ENCODE data around the gene OGFR. TPM values are rescaled to one million over a fixed set of nuclear protein-coding genes. Genes with fewer than 3 reads are reported as not detected.

Gene OGFR
- total and polyA plus RNA-seq, 2 experiments from 2014 or later: 9.9 to 52.2 TPM

DNA sequence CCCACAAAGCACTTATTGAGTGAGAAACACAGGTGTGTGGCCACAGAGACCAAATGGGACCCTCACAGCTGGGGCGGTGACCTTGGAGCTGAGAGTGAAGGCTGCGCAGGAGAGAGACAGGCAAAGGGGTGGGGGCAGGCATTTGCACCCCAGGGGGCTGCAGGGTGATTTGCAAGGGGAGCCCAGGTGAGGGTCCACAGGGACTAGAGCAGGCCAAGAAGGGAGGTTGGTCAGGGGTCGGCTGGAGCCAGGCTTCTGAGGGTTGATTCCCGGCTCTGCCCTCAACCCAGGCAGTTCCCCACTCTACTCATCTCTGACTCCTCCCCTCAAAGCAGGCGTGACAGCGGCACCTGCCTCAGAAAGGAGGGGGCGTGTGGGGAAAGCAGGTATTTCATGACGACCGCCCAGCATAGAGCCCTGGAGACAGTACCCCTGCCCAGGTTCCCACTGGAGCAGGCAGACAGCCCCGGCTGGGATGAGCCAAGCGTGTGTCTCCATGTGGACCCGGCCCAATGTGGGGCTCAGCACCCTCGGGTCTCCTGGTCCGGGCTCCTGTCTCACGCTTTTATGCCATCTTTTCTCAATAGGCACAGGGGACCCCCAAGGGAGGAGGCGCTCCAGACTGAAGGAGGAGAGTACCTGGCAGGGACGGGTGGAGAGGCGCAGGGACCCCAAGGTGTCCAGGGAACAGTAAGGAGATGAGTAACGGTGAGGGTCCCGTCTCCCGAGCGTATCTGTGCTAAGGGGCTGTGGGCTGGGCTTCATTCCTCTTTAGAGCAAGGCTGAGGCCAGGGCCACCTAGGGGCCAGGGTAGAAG, 11.5 kb upstream of the OGFR start:
- peak overlapping the region; percentile 75; the same call in 1 of the 2 replicates for H3K9ac ChIP-seq
- DNase-seq: no peak
- H2AFZ ChIP-seq: no peak overlapping the region
- in situ Hi-C loops (cut with MboI): loop anchor here (25.0 kb wide), 1 partner anchor 281 kb away; no protein-coding TSS in a partner anchor
- H4K20me1 ChIP-seq (ENCODE audit: insufficient read depth): peaks cover 4% of the 10 kb centered on the region; the same call in 1 of the 2 replicates
- no peaks in the 10 kb centered on the region for H3K9me2 ChIP-seq (ENCODE audit: insufficient read depth)
- H3K27ac ChIP-seq: no peak overlapping the region
- no peaks in the 10 kb centered on the region for H3K9me3 ChIP-seq (ENCODE audit: low read depth)
- WGBS, 2 experiments (ENCODE audit: low coverage in 1 of 2, low lambda C conversion rate in 2 of 2, missing lambda C conversion rate in 2 of 2): 79% methylated on average over 22 of the region's 22 CpGs
- H3K4me3 ChIP-seq: no peak overlapping the region
- no peaks in the 10 kb centered on the region for H3K27me3 ChIP-seq (replicated peaks; ENCODE audit: insufficient read depth)
- no peaks in the 10 kb centered on the region for H3K36me3 ChIP-seq (ENCODE audit: low read depth)
- H3K4me1 ChIP-seq (ENCODE audit: insufficient read depth): peaks cover 14% of the 10 kb centered on the region; the same call in 1 of the 2 replicates
- TF ChIP-seq EZH2 (IDR thresholded peaks at IDR 0.05; ENCODE audit: insufficient read depth, poor library complexity, severe bottlenecking) (no peak), EZH2phosphoT487 (IDR thresholded peaks at IDR 0.05; ENCODE audit: insufficient read depth, low read depth) (no peak)
- peak overlapping the region; percentile 76 for H3K4me2 ChIP-seq (ENCODE audit: unreplicated experiment)
- H3K79me2 ChIP-seq (ENCODE audit: insufficient read depth): peaks cover 9% of the 10 kb centered on the region
- peaks cover 16% of the 10 kb centered on the region for H3F3A ChIP-seq (ENCODE audit: insufficient read depth)

DNA sequence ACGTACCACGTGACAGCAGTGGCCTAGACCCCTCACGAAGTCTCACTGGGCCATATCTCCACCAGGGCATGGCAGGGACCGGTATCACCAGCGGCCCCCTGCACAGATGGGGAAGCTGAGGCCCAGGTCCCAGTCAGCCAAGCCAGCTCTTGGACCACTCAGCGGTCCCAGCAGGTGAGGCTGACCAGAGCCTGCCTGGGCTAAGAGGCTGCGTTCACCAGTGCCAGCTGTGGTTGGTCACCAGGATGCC, 11.0 kb upstream of the OGFR start:
- H3K27ac ChIP-seq: peak overlapping the region; percentile 61
- DNase-seq: no peak

DNA sequence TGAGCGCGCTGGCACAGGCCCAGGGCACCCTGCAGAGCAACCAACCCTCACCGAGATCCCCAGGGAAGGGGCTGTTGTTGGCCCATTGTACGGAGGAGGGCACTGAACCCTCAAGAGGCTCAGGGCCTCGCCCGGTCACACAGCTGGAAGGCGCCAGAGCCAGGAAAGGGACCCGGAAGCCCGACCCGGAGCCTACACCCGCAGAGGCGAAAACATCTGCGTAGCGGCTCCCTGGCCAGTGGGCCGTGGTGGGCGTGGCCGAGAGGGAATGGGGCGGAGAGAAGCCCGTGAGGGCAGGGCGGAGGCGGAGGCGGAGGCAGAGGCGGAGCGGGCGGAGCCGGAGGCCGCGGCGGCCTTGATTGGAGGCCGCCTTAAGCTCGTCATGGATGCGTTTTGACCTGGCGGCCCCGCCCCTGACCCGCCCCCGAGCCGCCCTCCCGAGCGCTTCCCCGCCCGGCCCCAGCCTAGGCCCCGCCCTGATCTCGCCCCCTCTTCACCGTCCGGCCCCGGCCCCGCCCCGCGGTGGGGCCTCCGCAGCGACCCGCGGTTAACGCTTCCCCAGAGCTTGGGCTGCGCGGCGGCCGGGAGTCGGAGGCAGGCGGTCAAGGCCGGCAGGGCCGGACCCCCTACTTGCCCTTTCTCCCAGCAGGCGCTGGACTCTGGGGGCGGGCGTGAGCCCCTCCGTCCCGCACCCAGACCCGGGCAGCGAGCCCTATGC, 10.5 kb upstream of the OGFR start:
- Histone ChIP-seq H3K4me2 (ENCODE audit: unreplicated experiment) (peak overlapping the region; percentile 90), H3K4me3 (peak overlapping the region; percentile 78), H2AFZ (peak overlapping the region; percentile 91), H3F3A (ENCODE audit: insufficient read depth) (peaks cover 16% of the 10 kb centered on the region), H3K9me2 (ENCODE audit: insufficient read depth) (no peaks in the 10 kb centered on the region), H3K9ac (peak overlapping the region; percentile 78), H3K27ac (peak overlapping the region; percentile 67), H4K20me1 (ENCODE audit: insufficient read depth) (peaks cover 4% of the 10 kb centered on the region; the same call in 1 of the 2 replicates), H3K9me3 (ENCODE audit: low read depth) (no peaks in the 10 kb centered on the region), H3K79me2 (ENCODE audit: insufficient read depth) (peaks cover 9% of the 10 kb centered on the region), H3K36me3 (ENCODE audit: low read depth) (no peaks in the 10 kb centered on the region), H3K27me3 (replicated peaks; ENCODE audit: insufficient read depth) (no peaks in the 10 kb centered on the region), H3K4me1 (ENCODE audit: insufficient read depth) (peaks cover 14% of the 10 kb centered on the region; the same call in 1 of the 2 replicates)
- DNase-seq: peak; percentile 98
- TF ChIP-seq EZH2phosphoT487 (IDR thresholded peaks at IDR 0.05; ENCODE audit: insufficient read depth, low read depth) (no peak), EZH2 (IDR thresholded peaks at IDR 0.05; ENCODE audit: insufficient read depth, poor library complexity, severe bottlenecking) (no peak)
- in situ Hi-C loops (cut with MboI): loop anchor here (25.0 kb wide), 1 partner anchor 282 kb away; no protein-coding TSS in a partner anchor
- WGBS, 2 experiments (ENCODE audit: low coverage in 1 of 2, low lambda C conversion rate in 2 of 2, missing lambda C conversion rate in 2 of 2): 1 to 2% methylated on average over 41 to 58 of the region's 69 CpGs

More for the DNA sequence above, 11.0 kb upstream of the OGFR start:
- Histone ChIP-seq H3K4me2 (ENCODE audit: unreplicated experiment) (peak overlapping the region; percentile 76), H3K36me3 (ENCODE audit: low read depth) (no peaks in the 10 kb centered on the region), H3F3A (ENCODE audit: insufficient read depth) (peaks cover 16% of the 10 kb centered on the region), H3K27me3 (replicated peaks; ENCODE audit: insufficient read depth) (no peaks in the 10 kb centered on the region), H3K79me2 (ENCODE audit: insufficient read depth) (peaks cover 9% of the 10 kb centered on the region), H2AFZ (peak overlapping the region; percentile 91), H3K9ac (peak overlapping the region; percentile 75), H3K9me2 (ENCODE audit: insufficient read depth) (no peaks in the 10 kb centered on the region), H3K4me3 (peak overlapping the region; percentile 67), H4K20me1 (ENCODE audit: insufficient read depth) (peaks cover 4% of the 10 kb centered on the region; the same call in 1 of the 2 replicates), H3K4me1 (ENCODE audit: insufficient read depth) (peaks cover 14% of the 10 kb centered on the region; the same call in 1 of the 2 replicates), H3K9me3 (ENCODE audit: low read depth) (no peaks in the 10 kb centered on the region)
- WGBS, 2 experiments (ENCODE audit: low coverage in 1 of 2, low lambda C conversion rate in 2 of 2, missing lambda C conversion rate in 2 of 2): 28 to 33% methylated on average over 7 of the region's 7 CpGs
- in situ Hi-C loops (cut with MboI): loop anchor here (25.0 kb wide), 1 partner anchor 281 kb away; no protein-coding TSS in a partner anchor
- TF ChIP-seq EZH2phosphoT487 (IDR thresholded peaks at IDR 0.05; ENCODE audit: insufficient read depth, low read depth) (no peak), EZH2 (IDR thresholded peaks at IDR 0.05; ENCODE audit: insufficient read depth, poor library complexity, severe bottlenecking) (no peak)

DNA sequence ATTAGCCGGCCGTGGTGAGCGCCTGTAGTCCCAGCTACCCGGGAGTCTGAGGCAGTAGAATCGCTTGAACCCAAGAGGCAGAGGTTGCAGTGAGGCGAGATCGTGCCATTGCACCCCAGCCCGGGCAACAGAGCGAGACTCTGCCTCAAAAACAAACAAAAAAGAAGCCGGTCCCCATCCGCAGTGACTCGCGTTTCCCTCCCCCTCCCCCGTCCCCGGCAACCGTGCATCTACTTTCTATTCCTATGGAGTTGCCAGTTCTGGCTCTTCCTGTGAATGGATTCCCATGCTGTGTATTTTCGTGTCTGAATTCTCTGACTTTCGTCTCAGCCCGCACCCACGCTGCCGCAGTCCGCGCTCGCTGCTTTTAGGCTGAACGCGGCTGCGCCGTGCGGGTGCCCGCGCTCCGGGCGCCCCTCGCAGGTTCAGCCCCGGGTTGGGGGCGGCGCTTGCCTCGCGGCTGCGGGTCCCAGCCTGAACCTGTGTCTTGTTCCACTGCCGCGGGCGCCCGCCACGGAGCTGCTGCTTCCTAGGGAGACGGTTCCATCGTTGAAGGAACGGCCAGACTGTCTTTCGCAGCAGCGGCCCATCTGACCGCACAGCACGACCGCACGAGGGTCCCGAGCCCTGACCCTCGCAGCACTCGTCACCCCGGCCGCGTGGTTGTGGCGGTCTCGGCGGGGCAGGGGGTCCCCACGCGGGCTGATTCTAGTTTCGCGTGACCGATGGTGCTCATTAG, 9.4 kb upstream of the OGFR start:
- Histone ChIP-seq H3K9me3 (ENCODE audit: low read depth) (no peaks in the 10 kb centered on the region), H3K9ac (peak overlapping the region; percentile 78), H2AFZ (peak overlapping the region; percentile 90), H3K79me2 (ENCODE audit: insufficient read depth) (peaks cover 9% of the 10 kb centered on the region), H3K27me3 (replicated peaks; ENCODE audit: insufficient read depth) (no peaks in the 10 kb centered on the region), H3F3A (ENCODE audit: insufficient read depth) (peaks cover 22% of the 10 kb centered on the region), H4K20me1 (ENCODE audit: insufficient read depth) (peaks cover 4% of the 10 kb centered on the region; the same call in 1 of the 2 replicates), H3K4me3 (peak overlapping the region; percentile 78), H3K36me3 (ENCODE audit: low read depth) (0 out of 2 replicates have a peak, but pooled peaks cover 10% of the 10 kb centered on the region), H3K4me2 (ENCODE audit: unreplicated experiment) (peak overlapping the region; percentile 90), H3K4me1 (ENCODE audit: insufficient read depth) (peaks cover 14% of the 10 kb centered on the region; the same call in 1 of the 2 replicates), H3K27ac (peak overlapping the region; percentile 67), H3K9me2 (ENCODE audit: insufficient read depth) (no peaks in the 10 kb centered on the region)
- TF ChIP-seq EZH2phosphoT487 (IDR thresholded peaks at IDR 0.05; ENCODE audit: insufficient read depth, low read depth) (no peak), EZH2 (IDR thresholded peaks at IDR 0.05; ENCODE audit: insufficient read depth, poor library complexity, severe bottlenecking) (no peak)
- peak; percentile 79 for DNase-seq
- 0 to 1% methylated on average over 61 to 68 of the region's 68 CpGs for WGBS, 2 experiments (ENCODE audit: low coverage in 1 of 2, low lambda C conversion rate in 2 of 2, missing lambda C conversion rate in 2 of 2)
- in situ Hi-C loops (cut with MboI): loop anchor here (25.0 kb wide), 1 partner anchor 283 kb away; no protein-coding TSS in a partner anchor
